ENCODE measurements around the gene CEP85.
"Not testable (repeated sequence)": the region's sequence is repeated elsewhere in the genome, so short reads cannot be mapped to it uniquely, and the experiment has no call there.

The CEP85 gene

DNA sequence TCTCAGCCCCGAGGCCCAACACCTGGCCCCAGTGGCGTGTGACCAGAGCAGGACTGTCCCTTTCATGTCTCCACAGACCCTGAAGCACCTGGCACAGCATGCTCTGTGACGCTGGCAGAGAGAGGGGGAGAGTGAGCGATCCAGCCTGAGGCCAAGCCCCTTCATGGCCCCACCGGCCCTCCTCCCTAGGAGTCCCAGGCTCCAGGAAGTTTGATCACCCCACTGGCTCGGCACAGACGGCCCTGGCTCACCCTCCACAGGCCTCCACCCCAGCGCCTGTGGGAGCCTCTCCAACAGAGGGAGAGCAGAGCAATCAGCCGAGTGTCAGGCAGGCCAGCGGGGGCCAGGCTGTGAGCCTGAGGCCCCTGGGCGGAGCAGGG, 56.9 kb downstream of the CEP85 start:
- DNase-seq (ENCODE audit: low spot score), result no peak

DNA sequence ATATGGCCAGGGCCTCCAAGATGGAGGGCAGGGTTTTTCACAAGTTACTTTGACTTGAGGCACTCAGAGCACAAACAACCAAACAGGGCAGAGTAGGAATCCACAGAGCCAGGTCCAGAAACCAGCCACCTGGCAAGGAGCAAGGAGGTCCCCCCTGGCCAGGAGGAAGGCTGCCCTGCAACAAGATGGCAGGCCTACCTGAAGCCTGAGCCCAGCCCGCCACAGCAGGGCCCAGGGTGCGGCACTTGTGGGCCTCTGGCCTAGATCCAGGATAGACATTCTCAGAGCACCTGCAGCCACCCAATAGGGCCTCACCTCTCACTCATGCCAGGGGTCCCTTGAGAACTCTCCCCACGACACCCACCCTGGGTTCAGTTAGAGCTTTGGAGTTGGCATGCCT, 57.4 kb downstream of the CEP85 start:
- DNase-seq (ENCODE audit: low spot score), result no peak

DNA sequence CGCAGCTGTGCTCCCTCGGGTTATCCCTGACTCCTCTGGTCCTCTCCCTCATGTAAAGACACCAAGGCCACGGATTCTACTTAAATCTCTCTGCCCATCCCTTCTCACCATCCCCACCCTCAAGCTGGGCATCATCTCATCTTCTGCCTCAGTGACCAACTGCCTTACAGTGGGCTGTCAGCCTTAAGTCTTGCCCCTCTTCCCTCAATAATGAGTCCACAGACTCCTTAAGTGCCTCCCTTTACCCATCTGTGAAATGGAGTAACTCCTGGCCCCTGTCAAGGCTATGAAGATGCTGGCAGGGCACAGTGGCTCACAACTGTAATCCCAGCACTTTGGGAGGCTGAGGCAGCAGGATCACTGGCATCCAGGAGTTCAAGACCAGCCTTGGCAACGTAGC, 57.9 kb downstream of the CEP85 start:
- no peak for DNase-seq (ENCODE audit: low spot score)

- DNase-seq (ENCODE audit: low spot score), result not testable (repeated sequence)
These were observed 58.7 kb downstream of the CEP85 start for GRCh38 chr1:26292735-26293134.

GRCh38 chr1:26293911-26294463, 60.0 kb downstream of the CEP85 start:
- DNase-seq (ENCODE audit: low spot score), result no peak

- DNase-seq (ENCODE audit: low spot score), result no peak
These were observed 61.5 kb downstream of the CEP85 start for GRCh38 chr1:26295194-26296138.

DNA sequence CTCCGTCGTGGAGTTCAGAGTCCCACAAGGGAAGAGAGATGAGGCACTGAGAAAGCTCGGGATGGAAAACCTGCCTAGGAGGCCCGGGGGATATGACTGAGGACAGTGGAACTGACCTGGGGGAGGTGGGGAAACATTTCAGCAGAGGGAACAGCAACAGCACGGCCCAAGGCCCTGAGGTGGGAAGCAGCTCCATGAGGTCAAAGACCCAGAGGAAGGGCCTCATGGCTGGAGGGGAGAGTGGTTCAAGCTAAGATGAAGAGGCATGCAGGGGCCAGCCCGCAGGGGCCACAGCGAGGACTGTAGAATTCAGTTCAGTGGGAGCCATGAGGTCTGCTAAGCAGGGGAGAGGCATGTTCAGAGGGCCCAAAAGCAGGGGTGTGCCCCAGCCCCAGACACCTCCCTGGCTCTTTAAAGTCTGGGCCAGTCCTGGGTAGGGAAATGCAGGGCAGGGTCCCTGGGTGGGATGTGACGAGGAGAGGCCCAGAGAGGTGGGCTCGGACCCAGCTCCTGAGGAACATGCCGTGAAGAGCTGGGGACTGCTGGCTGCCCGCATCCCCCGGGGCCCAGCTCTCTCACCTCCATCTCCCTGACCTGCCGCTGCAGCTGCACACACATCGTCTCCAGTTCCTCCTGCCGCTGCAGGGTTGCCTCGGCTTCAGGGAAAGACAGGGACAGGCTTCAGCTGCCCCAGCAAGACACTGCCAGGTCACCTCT, 62.5 kb downstream of the CEP85 start:
- DNase-seq (ENCODE audit: low spot score), result no peak

- DNase-seq (ENCODE audit: low spot score), result no peak
These were observed 63.2 kb downstream of the CEP85 start for GRCh38 chr1:26297057-26297790.

- no peak for DNase-seq (ENCODE audit: low spot score)
These were observed 63.8 kb downstream of the CEP85 start for GRCh38 chr1:26297791-26298124.

- DNase-seq (ENCODE audit: low spot score), result peak; percentile 46
These were observed 66.7 kb downstream of the CEP85 start for GRCh38 chr1:26300578-26301275.

GRCh38 chr1:26302733-26303405, 68.9 kb downstream of the CEP85 start:
- no peak for DNase-seq (ENCODE audit: low spot score)

DNA sequence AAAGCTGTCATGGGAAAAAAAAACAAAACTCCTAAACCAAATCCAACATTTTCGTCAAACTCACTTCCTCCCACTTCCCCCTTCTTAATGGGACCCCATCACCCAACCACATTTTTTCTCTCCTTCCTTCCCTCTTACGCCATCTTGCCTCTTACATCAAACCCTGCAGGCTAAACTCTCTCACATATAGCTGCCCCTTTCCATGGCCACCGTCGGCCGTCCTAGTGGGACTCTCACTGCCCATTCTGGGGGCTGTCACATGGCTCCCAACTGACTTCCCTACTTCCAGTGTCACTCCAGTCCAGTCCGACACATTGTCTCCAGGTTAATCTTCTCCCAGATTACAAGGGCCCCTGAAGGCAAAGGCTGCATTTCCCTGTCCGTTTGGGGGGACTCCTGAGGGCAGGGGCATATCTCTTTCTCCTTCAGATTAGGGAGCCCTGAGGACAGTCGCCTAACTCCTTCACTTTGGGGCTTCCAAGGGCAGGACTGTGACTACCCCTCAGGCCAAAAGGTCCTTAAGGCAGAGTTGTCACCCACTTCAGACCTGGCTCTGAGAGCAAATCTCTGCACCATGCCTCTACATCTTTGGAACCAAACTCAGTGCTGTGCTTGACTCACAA, 71.8 kb downstream of the CEP85 start:
- DNase-seq (ENCODE audit: low spot score), result no peak

DNA sequence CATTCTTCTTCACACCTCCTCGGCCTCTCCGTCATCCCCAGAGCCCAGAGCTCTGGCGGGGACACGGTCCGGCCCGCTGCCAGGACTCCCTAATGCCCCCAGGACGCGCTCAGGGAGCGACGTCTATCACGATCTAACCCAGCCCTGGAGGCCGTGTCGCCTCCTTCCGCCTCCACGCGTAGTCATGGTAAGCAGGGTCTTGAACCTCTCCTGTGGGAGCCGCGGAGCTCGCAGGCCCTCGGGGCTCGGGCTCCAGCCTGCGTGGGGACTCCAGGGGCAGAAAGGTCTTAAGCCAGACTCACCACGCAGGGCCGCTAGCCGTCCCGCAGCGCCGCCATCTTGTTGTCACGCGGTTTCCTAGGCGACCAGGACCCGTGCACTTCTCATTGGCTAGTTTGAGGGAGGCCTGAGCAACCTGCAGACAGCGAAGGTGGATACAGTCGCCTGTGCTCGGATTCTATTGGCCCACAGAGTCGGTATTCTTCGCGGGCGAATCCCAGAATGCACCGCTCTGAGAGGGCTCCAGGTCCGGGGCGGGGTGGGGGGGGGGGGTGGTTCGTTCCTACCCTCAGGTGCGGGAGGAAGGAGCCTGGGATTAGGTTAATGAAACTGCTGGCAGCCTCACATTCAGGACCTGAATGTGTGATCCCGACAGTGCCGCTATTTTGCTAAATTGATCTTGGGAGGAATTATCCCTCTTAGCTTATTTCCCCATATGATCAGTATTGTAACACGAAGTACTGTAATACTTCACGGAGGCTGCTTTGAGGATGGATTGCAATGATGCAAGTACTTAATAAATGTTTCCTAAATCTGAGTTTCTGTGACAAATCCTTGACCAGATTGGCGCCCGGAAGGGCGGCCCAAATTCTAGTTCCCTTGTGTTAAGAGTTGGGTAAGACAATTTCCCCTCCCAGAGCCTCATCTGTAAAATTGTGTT, 72.6 kb downstream of the CEP85 start, which contains the start of gene UBXN11:
Gene UBXN11 (minus strand): TSS at position 347 of the 940 bp plus-strand sequence. CDS start 3,753 bp downstream, outside the sequence.
- DNase-seq (ENCODE audit: low spot score), result peak; percentile 94

DNA sequence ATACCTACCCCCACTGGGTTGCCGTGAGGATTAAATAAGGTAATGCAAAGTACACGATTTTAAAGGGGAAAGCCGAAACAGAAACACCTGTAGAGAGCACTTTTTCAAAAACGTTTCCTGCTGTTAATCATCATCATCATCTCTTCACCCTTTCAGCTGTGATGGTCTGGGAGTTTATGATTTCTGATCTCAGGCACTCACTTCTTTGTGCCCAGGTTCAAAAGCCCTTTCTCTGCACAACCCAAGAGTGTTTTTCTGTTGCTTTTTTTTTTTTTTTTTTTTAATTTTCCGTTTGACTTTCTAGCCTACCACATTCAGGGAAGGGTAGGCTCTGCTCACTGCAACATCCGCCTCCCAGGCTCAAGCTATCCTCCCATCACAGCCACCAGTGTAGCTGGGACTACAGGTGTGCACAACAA, 73.4 kb downstream of the CEP85 start:
- DNase-seq (ENCODE audit: low spot score), result no peak

- peak; percentile 49 for DNase-seq (ENCODE audit: low spot score)
These were observed 74.2 kb downstream of the CEP85 start for GRCh38 chr1:26307966-26308899.

- DNase-seq (ENCODE audit: low spot score), result no peak
These were observed 80.5 kb downstream of the CEP85 start for GRCh38 chr1:26314501-26314900.

DNA sequence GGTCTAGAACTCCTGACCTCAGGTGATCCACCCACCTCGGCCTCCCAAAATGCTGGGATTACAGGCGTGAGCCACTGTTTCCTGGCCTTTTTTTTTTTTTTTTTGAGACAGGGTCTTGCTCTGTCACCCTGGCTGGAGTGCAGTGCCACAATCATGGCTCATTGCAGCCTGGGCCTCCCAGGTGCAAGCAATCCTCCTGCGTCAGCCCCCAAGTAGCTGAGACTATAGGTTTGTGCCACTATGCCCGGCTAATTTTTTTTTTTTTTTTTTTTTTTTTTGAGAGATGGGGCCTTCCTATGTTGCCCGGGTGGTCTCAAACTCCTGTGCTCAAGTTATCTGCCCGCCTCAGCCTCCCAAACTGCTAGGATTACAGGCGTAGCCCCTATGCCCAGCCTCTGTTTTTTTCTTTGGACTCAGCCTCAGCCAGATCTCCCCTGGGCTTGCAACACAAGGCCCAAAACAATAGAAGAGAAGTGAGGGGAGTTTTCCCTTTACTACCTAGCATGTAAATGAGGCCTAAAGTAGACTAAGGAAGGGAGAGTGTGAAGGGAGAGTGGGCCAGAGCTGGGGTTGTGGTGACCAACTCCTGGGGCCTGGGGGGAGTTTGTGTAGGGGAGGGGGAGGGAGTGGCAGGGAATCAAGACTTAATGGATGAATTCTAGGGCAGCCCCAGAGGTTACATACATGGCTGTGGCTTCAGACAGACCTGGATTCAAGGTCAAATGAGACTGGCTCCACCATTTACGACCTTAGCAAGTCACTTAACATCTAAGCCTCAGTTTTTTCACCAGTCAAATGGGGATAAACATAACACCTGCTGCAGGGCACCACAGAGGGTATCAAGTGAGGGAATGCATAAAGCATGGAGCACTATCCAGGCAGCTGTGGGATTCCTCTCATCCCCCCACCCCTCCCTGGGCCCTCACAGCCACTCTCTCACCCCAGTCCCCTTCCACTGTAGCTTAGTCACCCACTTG, 82.2 kb downstream of the CEP85 start:
- no peak for DNase-seq (ENCODE audit: low spot score)

Data from hematopoietic multipotent progenitor cell treated with erythropoietin and hydrocortisone succinate and interleukin-3 and kit ligand, for 17 days (in vitro differentiated cells).